HUES6 (cell line): ENCODE data around the gene NAGK.
"Not testable (repeated sequence)": the region's sequence is repeated elsewhere in the genome, so short reads cannot be mapped to it uniquely, and the experiment has no call there.

Source experiments
- H3K27ac ChIP-seq: 2 replicates; pipeline ENCODE4 v1.7.0; 2013; ENCODE audit warnings: low read depth, mild to moderate bottlenecking, low read length, inconsistent platforms
- H3K27me3 ChIP-seq: 2 replicates; pipeline ENCODE4 v1.6.1; 2013; ENCODE audit warnings: low read length; ENCODE audit not compliant: control insufficient read depth, insufficient read depth
- H3K36me3 ChIP-seq: 2 replicates; pipeline ENCODE4 v1.6.1; 2013; ENCODE audit warnings: low read length; ENCODE audit not compliant: control insufficient read depth, insufficient read depth
- H3K4me1 ChIP-seq: 2 replicates; pipeline ENCODE4 v1.6.1; 2013; ENCODE audit warnings: low read length; ENCODE audit not compliant: control insufficient read depth, insufficient read depth
- H3K4me3 ChIP-seq: 2 replicates; pipeline ENCODE4 v1.5.1; 2013; ENCODE audit warnings: low read depth, low read length
- H3K9ac ChIP-seq: one replicate; pipeline ENCODE4 v1.6.1; 2013; ENCODE audit warnings: mild to moderate bottlenecking, low read length
- H3K9me3 ChIP-seq: 2 replicates; pipeline ENCODE4 v1.6.1; 2013; ENCODE audit warnings: low read depth, low read length; ENCODE audit not compliant: control insufficient read depth, insufficient read depth

The NAGK gene

GRCh38 chr2:71070294-71071093, 2.0 kb downstream of the NAGK start:
- H3K27ac ChIP-seq, result no peak overlapping the region
- no peaks in the 10 kb centered on the region for H3K27me3 ChIP-seq
- H3K4me3 ChIP-seq, result 0 out of 2 replicates have a peak overlapping the region, but pooled peaks have one; percentile 85
- H3K4me1 ChIP-seq, result peaks cover 17% of the 10 kb centered on the region
- no peak overlapping the region for H3K9ac ChIP-seq
- H3K36me3 ChIP-seq, result peaks cover 39% of the 10 kb centered on the region
- H3K9me3 ChIP-seq, result no peaks in the 10 kb centered on the region

DNA sequence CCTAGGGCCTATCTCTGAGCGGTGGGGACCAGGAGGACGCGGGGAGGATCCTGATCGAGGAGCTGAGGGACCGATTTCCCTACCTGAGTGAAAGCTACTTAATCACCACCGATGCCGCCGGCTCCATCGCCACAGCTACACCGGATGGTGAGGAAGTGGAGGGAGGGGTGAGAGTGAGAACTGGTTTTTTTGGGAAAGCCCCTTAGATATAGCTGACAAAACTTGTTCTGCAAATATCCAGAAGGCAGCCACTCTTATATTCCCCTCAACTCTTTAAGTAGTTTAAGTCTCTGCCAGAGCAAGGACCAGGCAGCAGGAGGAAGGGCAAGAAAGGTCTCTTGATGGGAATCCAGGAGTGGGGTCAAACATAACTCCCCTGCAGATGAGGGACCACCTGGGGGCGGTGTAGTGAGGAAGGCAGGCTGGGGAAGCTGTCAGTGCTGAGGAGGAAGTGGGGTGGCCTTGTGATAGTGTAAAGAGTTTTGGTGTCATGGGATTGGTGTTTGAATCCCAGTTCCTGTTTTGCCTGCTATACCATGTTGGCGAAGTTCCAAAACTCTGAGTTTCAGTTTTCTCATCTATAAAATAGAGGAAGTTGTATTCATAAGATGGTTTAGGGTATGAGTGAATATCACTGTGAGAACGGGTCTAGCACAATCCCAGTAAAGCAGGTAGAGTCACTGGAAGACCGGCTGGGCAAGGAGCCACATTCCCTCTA, 3.4 kb downstream of the NAGK start:
- H3K36me3 ChIP-seq, result peaks cover 52% of the 10 kb centered on the region
- no peaks in the 10 kb centered on the region for H3K9me3 ChIP-seq
- H3K27me3 ChIP-seq, result no peaks in the 10 kb centered on the region
- H3K27ac ChIP-seq, result no peak overlapping the region
- H3K4me3 ChIP-seq, result no peak overlapping the region
- H3K9ac ChIP-seq, result no peak overlapping the region
- peaks cover 17% of the 10 kb centered on the region for H3K4me1 ChIP-seq

- Histone ChIP-seq H3K27ac (no peak overlapping the region), H3K27me3 (no peaks in the 10 kb centered on the region), H3K4me1 (peaks cover 17% of the 10 kb centered on the region), H3K9ac (no peak overlapping the region), H3K4me3 (no peak overlapping the region), H3K36me3 (peaks cover 58% of the 10 kb centered on the region), H3K9me3 (no peaks in the 10 kb centered on the region)
Observed at GRCh38 chr2:71072492-71072891, 4.0 kb downstream of the NAGK start.

DNA sequence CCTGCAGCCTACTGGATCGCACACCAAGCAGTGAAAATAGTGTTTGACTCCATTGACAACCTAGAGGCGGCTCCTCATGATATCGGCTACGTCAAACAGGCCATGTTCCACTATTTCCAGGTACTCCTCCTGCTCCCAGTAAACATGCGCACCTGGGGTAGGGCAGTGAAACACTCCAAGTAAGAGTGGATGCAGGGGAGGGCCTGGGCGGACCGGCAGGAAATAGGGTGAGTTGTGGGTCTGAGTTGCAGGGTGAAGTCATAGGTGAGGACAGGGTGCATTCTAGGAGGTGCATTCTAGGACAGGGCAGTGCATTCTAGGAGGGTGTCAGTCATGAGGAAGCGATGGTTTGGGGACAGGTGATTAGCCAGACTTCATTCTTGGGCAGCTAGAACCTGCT, 5.0 kb downstream of the NAGK start:
- Histone ChIP-seq H3K27me3 (no peaks in the 10 kb centered on the region), H3K36me3 (peaks cover 67% of the 10 kb centered on the region), H3K4me1 (peaks cover 17% of the 10 kb centered on the region), H3K4me3 (no peak overlapping the region), H3K9ac (no peak overlapping the region), H3K9me3 (no peaks in the 10 kb centered on the region), H3K27ac (no peak overlapping the region)

DNA sequence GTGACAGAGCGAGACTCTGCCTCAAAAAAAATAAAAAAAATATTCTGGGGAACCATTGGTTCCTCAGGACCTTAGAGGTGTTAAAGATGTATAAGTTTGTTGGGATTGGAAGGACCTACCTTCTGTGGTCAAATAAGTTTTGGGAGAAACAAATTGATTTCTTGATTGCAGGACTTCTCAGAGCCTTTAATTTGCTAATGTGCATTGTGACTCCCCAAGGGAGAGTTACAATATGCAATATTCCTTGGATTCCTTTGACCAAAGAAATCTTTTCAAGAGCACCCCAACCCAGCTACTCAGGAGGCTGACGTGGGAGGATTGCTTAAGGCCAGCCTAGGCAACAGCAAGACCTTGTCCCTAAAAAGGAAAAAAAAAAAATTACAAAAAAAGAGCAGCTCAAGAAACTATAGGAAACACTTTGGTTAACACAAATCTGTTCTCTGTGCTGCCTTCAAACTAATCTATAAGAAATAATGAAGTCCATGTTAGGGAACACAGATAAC, 6.5 kb downstream of the NAGK start:
- H3K9ac ChIP-seq, result no peak overlapping the region
- peaks cover 75% of the 10 kb centered on the region for H3K36me3 ChIP-seq
- H3K27ac ChIP-seq, result no peak overlapping the region
- H3K4me1 ChIP-seq, result peaks cover 8% of the 10 kb centered on the region; the same call in 1 of the 2 replicates
- H3K9me3 ChIP-seq, result no peaks in the 10 kb centered on the region
- H3K4me3 ChIP-seq, result no peak overlapping the region
- H3K27me3 ChIP-seq, result no peaks in the 10 kb centered on the region

GRCh38 chr2:71078624-71079023, 10.2 kb downstream of the NAGK start:
- H3K27me3 ChIP-seq, result no peaks in the 10 kb centered on the region
- H3K27ac ChIP-seq, result no peak overlapping the region
- no peak overlapping the region for H3K9ac ChIP-seq
- peaks cover 52% of the 10 kb centered on the region for H3K36me3 ChIP-seq
- no peaks in the 10 kb centered on the region for H3K9me3 ChIP-seq
- no peak overlapping the region for H3K4me3 ChIP-seq
- H3K4me1 ChIP-seq, result peaks cover 8% of the 10 kb centered on the region; the same call in 1 of the 2 replicates

GRCh38 chr2:71082402-71083252, 14.2 kb downstream of the NAGK start:
- H3K4me1 ChIP-seq, result peaks cover 35% of the 10 kb centered on the region
- no peaks in the 10 kb centered on the region for H3K9me3 ChIP-seq
- no peaks in the 10 kb centered on the region for H3K27me3 ChIP-seq
- H3K9ac ChIP-seq, result no peak overlapping the region
- no peak overlapping the region for H3K4me3 ChIP-seq
- no peak overlapping the region for H3K27ac ChIP-seq
- peaks cover 15% of the 10 kb centered on the region for H3K36me3 ChIP-seq

- H3K9me3 ChIP-seq, result not testable (repeated sequence)
Observed at GRCh38 chr2:71083297-71083696, 14.8 kb downstream of the NAGK start.

GRCh38 chr2:71083752-71084312, 15.4 kb downstream of the NAGK start:
- H3K9me3 ChIP-seq, H3K9ac ChIP-seq, H3K36me3 ChIP-seq, H3K4me3 ChIP-seq, H3K27me3 ChIP-seq: not testable (repeated sequence)
- peak overlapping the region; percentile 80; the same call in 1 of the 2 replicates for H3K27ac ChIP-seq
- peaks cover 35% of the 10 kb centered on the region for H3K4me1 ChIP-seq

More at GRCh38 chr2:71083297-71083696, 14.8 kb downstream of the NAGK start:
- H3K27ac ChIP-seq, H3K36me3 ChIP-seq, H3K9ac ChIP-seq, H3K4me3 ChIP-seq, H3K27me3 ChIP-seq: not testable (repeated sequence)
- H3K4me1 ChIP-seq, result peaks cover 35% of the 10 kb centered on the region

GRCh38 chr2:71085325-71086003, 17.0 kb downstream of the NAGK start:
- H3K9me3 ChIP-seq, H3K36me3 ChIP-seq, H3K4me3 ChIP-seq, H3K27me3 ChIP-seq: not testable (repeated sequence)
- Histone ChIP-seq H3K27ac (peak overlapping the region; percentile 68; the same call in 1 of the 2 replicates), H3K9ac (peak overlapping the region; percentile 72), H3K4me1 (peaks cover 35% of the 10 kb centered on the region)
